H1 (cell line): ENCODE results near the gene RNF146. TPM values are rescaled to one million over a fixed set of nuclear protein-coding genes. Genes with fewer than 3 reads are reported as not detected.

ENCODE experiments used
- CTCF ChIA-PET: fragments of 300-600 bp; sonication (Branson Sonifier 250); formaldehyde crosslinking; loops from one replicate; lab custom pipeline; 2021; ENCODE audit not compliant: partially characterized antibody; lab: Charles Lee
- POLR2A ChIA-PET: fragments of 300-600 bp; sonication (Branson Sonifier 250); formaldehyde crosslinking; loops from one replicate; lab custom pipeline; 2021; ENCODE audit warnings: inconsistent platforms; ENCODE audit not compliant: partially characterized antibody; lab: Charles Lee
- DNase-seq, 2 experiments: peaks; one replicate each; pipeline versions ENCODE4 v3.0.0 to v3.0.0-alpha.2; 2010 to 2022; ENCODE audit warnings: low spot score in 2 of 2, low read depth in 1 of 2, mixed read lengths in 1 of 2
- FAIRE-seq: peaks from 2 replicates; lab custom pipeline; 2011; peaks lifted over from hg19 to GRCh38; lab: Jason Lieb, UNC
- H2AFZ ChIP-seq: 2 replicates; pipeline ENCODE4 v1.8.1; 2012; ENCODE audit warnings: low read length, inconsistent platforms
- H2AK5ac ChIP-seq: 2 replicates; pipeline ENCODE4 v1.6.1; 2013; ENCODE audit warnings: low read depth, low read length
- H2BK120ac ChIP-seq: replicated peaks from 2 replicates; pipeline ENCODE3; 2013; ENCODE audit warnings: low read depth, low read length, inconsistent platforms
- H2BK12ac ChIP-seq: 2 replicates; pipeline ENCODE4 v1.6.1; 2013; ENCODE audit warnings: low read depth, low read length
- H2BK15ac ChIP-seq: 2 replicates; pipeline ENCODE4 v1.6.1; 2013; ENCODE audit warnings: low read length
- H2BK20ac ChIP-seq: 2 replicates; pipeline ENCODE4 v1.6.1; 2013; ENCODE audit warnings: low read length
- H2BK5ac ChIP-seq: 2 replicates; pipeline ENCODE4 v1.6.1; 2013; ENCODE audit warnings: low read depth, low read length
- H3K14ac ChIP-seq: 2 replicates; pipeline ENCODE4 v1.6.1; 2013; ENCODE audit warnings: inconsistent platforms; ENCODE audit not compliant: insufficient read length
- H3K18ac ChIP-seq: 2 replicates; pipeline ENCODE4 v1.6.1; 2013; ENCODE audit warnings: low read length; ENCODE audit errors: extremely low read depth
- H3K23ac ChIP-seq: 2 replicates; pipeline ENCODE4 v1.6.1; 2013; ENCODE audit warnings: inconsistent platforms; ENCODE audit not compliant: insufficient read length
- H3K23me2 ChIP-seq: 2 replicates; pipeline ENCODE4 v1.6.1; 2013; ENCODE audit warnings: low read depth, low read length
- H3K27ac ChIP-seq: 2 replicates; pipeline ENCODE4 v1.6.1; 2011; ENCODE audit warnings: low read depth, low read length, inconsistent platforms
- H3K27me3 ChIP-seq, 4 experiments: replicated peaks in 1 of 4; 1 replicate in 1 of 4; 2 replicates in 3 of 4; pipeline versions ENCODE4 v1.6.1 to v1.8.1; 2011 to 2013; ENCODE audit warnings: low read length in 3 of 4, mild to moderate bottlenecking in 3 of 4, inconsistent platforms in 2 of 4, mixed read lengths in 2 of 4, moderate library complexity in 1 of 4; ENCODE audit not compliant: control insufficient read depth in 3 of 4, insufficient read depth in 3 of 4; ENCODE audit errors: extremely low read depth in 1 of 4
- H3K36me3 ChIP-seq, 4 experiments: 2 replicates each; pipeline versions ENCODE4 v1.6.1 to v1.8.1; 2011 to 2013; ENCODE audit warnings: mild to moderate bottlenecking in 4 of 4, low read length in 3 of 4, moderate library complexity in 2 of 4, control low read depth in 1 of 4, inconsistent platforms in 1 of 4; ENCODE audit not compliant: insufficient read depth in 4 of 4, control insufficient read depth in 2 of 4
- H3K4ac ChIP-seq: replicated peaks from 2 replicates; pipeline ENCODE3; 2013; ENCODE audit warnings: low read length, low read depth, mixed read lengths, inconsistent platforms; ENCODE audit not compliant: insufficient read length
- H3K4me1 ChIP-seq, 4 experiments: replicated peaks in 1 of 4; 1 replicate in 1 of 4; 2 replicates in 3 of 4; pipeline versions ENCODE4 v1.6.1 to v1.8.1; 2011 to 2013; ENCODE audit warnings: low read length in 3 of 4, inconsistent platforms in 2 of 4, mixed read lengths in 1 of 4; ENCODE audit not compliant: insufficient read depth in 4 of 4, control insufficient read depth in 3 of 4
- H3K4me2 ChIP-seq, 2 experiments: 2 replicates each; pipeline versions ENCODE4 v1.6.1 to v1.8.1; 2011 to 2013; ENCODE audit warnings: low read depth in 2 of 2, low read length in 2 of 2, control low read depth in 1 of 2, inconsistent platforms in 1 of 2, mild to moderate bottlenecking in 1 of 2; ENCODE audit not compliant: insufficient read depth in 1 of 2
- H3K4me3 ChIP-seq, 4 experiments: fragments of 200-600, 300-600 bp in 1 of 4; sonication (generic), shearing (Covaris generic), sonication (Bioruptor Twin) in 1 of 4; 2 replicates each; pipeline versions ENCODE4 v1.5.1 to v1.8.1; 2011 to 2016; ENCODE audit warnings: low read length in 4 of 4, low read depth in 3 of 4, control low read depth in 2 of 4, inconsistent platforms in 2 of 4, mild to moderate bottlenecking in 2 of 4, mixed read lengths in 1 of 4, moderate library complexity in 1 of 4; ENCODE audit not compliant: insufficient read depth in 2 of 4; ENCODE audit errors: extremely low read depth in 1 of 4
- H3K56ac ChIP-seq: replicated peaks from 2 replicates; pipeline ENCODE3; 2013; ENCODE audit warnings: low read depth, mild to moderate bottlenecking, mixed read lengths, low read length, inconsistent platforms; ENCODE audit not compliant: insufficient read length
- H3K79me1 ChIP-seq: 2 replicates; pipeline ENCODE4 v1.6.1; 2013; ENCODE audit warnings: low read depth, low read length, control low read depth
- H3K79me2 ChIP-seq, 2 experiments: 2 replicates each; pipeline versions ENCODE4 v1.6.1 to v1.8.1; 2012 to 2013; ENCODE audit warnings: low read length in 2 of 2, mild to moderate bottlenecking in 2 of 2, inconsistent platforms in 1 of 2; ENCODE audit not compliant: insufficient read depth in 2 of 2, control insufficient read depth in 1 of 2
- H3K9ac ChIP-seq, 4 experiments: replicated peaks in 1 of 4; 1 replicate in 1 of 4; 2 replicates in 3 of 4; pipeline versions ENCODE4 v1.6.1 to v1.8.1; 2011 to 2013; ENCODE audit warnings: low read depth in 3 of 4, low read length in 3 of 4, control low read depth in 2 of 4, mild to moderate bottlenecking in 2 of 4, moderate library complexity in 2 of 4, inconsistent platforms in 1 of 4; ENCODE audit errors: extremely low read depth in 1 of 4
- H3K9me3 ChIP-seq, 2 experiments: 2 replicates each; pipeline versions ENCODE4 v1.6.1 to v1.8.1; 2012 to 2013; ENCODE audit warnings: mild to moderate bottlenecking in 2 of 2, moderate library complexity in 2 of 2, control low read depth in 1 of 2, inconsistent platforms in 1 of 2, low read depth in 1 of 2, low read length in 1 of 2, mixed read lengths in 1 of 2; ENCODE audit not compliant: insufficient read depth in 2 of 2
- H4K20me1 ChIP-seq, 2 experiments: replicated peaks in 1 of 2; 2 replicates each; pipeline versions ENCODE3 to v1.8.1; 2011 to 2013; ENCODE audit warnings: inconsistent platforms in 2 of 2, low read length in 2 of 2, mild to moderate bottlenecking in 1 of 2; ENCODE audit not compliant: insufficient read depth in 2 of 2, control insufficient read depth in 1 of 2
- H4K5ac ChIP-seq: 2 replicates; pipeline ENCODE4 v1.6.1; 2013; ENCODE audit warnings: low read length, low read depth, mixed read lengths, inconsistent platforms; ENCODE audit not compliant: insufficient read length
- H4K8ac ChIP-seq: 2 replicates; pipeline ENCODE4 v1.8.0; 2013; ENCODE audit warnings: mild to moderate bottlenecking, moderate library complexity, low read length, inconsistent platforms; ENCODE audit not compliant: insufficient read depth; ENCODE audit errors: extremely low read depth
- H4K91ac ChIP-seq: replicated peaks from 2 replicates; pipeline ENCODE3; 2013; ENCODE audit warnings: low read length, mixed read lengths, inconsistent platforms; ENCODE audit not compliant: insufficient read length
- GTF2F1 ChIP-seq: IDR thresholded peaks from 2 replicates; pipeline ENCODE4 v1.6.1; 2012; ENCODE audit warnings: low read depth, low read length, improper control_type of control experiment, borderline replicate concordance
- RNF2 ChIP-seq: fragments of 200-900, 300-1000 bp; sonication (generic); IDR thresholded peaks from 2 replicates; pipeline ENCODE4 v1.7.1; 2016; ENCODE audit warnings: borderline replicate concordance, low read depth, mild to moderate bottlenecking, antibody characterized with exemption, low read length; ENCODE audit not compliant: poor library complexity, severe bottlenecking; ENCODE audit errors: missing control alignments
- SP1 ChIP-seq: IDR thresholded peaks from 2 replicates; pipeline ENCODE4 v1.6.1; 2011; ENCODE audit warnings: low read depth, low read length
- WGBS, 2 experiments: shearing (Covaris generic) in 1 of 2; methylation state at CpG; one replicate each; pipeline versions ENCODE4 v1.1.6 to v1.1.7; 2013 to 2015; ENCODE audit warnings: low lambda C conversion rate in 2 of 2, mixed read lengths in 2 of 2, inconsistent platforms in 1 of 2, low coverage in 1 of 2, missing lambda C conversion rate in 1 of 2; ENCODE audit not compliant: insufficient replicate concordance in 2 of 2, insufficient coverage in 1 of 2, insufficient read length in 1 of 2; ENCODE audit errors: extremely low coverage in 1 of 2, missing lambda C conversion rate in 1 of 2; 5-methylcytosine and 5-hydroxymethylcytosine counted together
- polyA plus RNA-seq, 7 experiments: library from polyadenylated mRNA; depleted of rRNA in 3 of 7; stranded (reverse) in 5 of 7; unstranded in 2 of 7; fragments of >200 nt in 5 of 7; fragments of 200-250 nt in 2 of 7; gene quantifications; 1 replicate in 5 of 7; 2 replicates in 1 of 7; 4 replicates in 1 of 7; pipeline versions ENCODE4 v1.2.1 to v1.2.3, GENCODE V29; 2011 to 2013; ENCODE audit warnings: missing spikeins in 2 of 7, mixed read lengths in 2 of 7
- total RNA-seq: library from RNA; stranded (reverse); fragmentation: NEBNext Ultra II Directional; extraction: Animal tissue kit (Norgen Biotek cat#: 25700); gene quantifications from 2 replicates; pipeline ENCODE4 v1.2.1, GENCODE V29; 2021
- TF ChIP-seq, protein P1 (sequence below): IDR thresholded peaks from 2 replicates; pipeline ENCODE4 v1.6.1; 2012; ENCODE audit warnings: inconsistent platforms

The RNF146 gene
- total and polyA plus RNA-seq, 2 of the 8 experiments (the other 6 are each of a cell fraction or from before 2014, with no cell fraction given), result 16.1 to 30.8 TPM

DNA sequence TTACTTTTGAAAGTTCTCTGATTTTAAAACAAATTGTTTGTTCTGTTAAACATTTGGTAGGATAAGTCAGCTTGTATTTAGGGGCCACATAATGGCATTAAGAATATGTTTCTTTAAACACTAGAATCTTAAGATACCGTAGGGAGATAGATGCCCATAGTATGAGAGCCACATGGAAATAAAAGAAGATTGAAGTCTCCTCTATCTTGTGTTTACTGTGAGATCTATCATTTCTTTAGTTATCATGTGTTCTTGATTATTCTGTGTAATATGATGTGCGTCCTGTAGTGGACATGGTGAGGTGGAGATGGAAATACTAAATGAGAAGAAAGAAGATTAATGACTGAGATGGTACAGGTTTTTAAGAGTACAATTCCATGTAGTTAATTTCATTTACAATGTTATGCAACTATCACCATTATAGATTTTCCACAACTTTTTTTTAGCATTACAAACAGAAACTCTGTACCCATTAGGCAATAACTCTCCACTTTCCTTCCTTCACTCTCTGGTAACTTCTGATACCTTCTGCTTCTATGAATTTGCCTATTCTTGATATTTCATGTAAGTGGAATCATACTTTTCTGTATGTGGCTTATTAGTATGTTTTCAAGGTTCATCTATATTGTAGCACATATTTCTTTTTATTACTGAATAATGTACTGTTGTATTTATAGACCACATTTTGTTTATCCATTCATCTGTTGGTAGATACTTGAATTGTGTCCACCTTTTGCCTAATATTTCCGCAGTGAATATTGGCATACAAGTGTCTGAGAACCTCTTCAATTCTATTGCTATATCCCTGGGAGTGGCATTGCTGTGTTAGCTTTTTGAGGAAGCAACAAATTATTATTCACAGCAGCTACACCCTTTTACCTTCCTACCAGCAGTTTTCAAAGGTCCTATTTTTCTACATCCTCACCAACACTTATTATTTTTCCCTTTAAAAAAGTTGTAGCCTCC is 11.5 kb downstream of the RNF146 start:
- H3K27ac ChIP-seq, result no peak overlapping the region
- no peak overlapping the region for H3K14ac ChIP-seq
- no peak overlapping the region for H4K91ac ChIP-seq
- peaks cover 0 to 69% of the 10 kb centered on the region in 2 experiments; a peak in 3 of 4 replicates for H3K79me2 ChIP-seq
- H3K36me3 ChIP-seq, result peaks cover 0 to 28% (median 3%) of the 10 kb centered on the region in 4 experiments; a peak in 5 of 8 replicates
- H3K4me3 ChIP-seq, result no peak overlapping the region
- no peaks in the 10 kb centered on the region for H3K4me1 ChIP-seq
- H3K4ac ChIP-seq, result no peak overlapping the region
- FAIRE-seq, result no peak
- CTCF ChIA-PET, result interaction anchor here (0.6 to 0.8 kb wide), 2 partner anchors 18 to 26 kb away, joined by 3 read pairs; no protein-coding TSS in a partner anchor
- DNase-seq, result no peak
- H2BK20ac ChIP-seq, result no peak overlapping the region
- no peak overlapping the region for H2AK5ac ChIP-seq
- no peak overlapping the region for H2BK120ac ChIP-seq
- H3K56ac ChIP-seq, result peak overlapping the region; percentile 39
- H3K23me2 ChIP-seq, result no peaks in the 10 kb centered on the region
- H3K27me3 ChIP-seq, result no peaks in the 10 kb centered on the region
- no peak overlapping the region for H4K8ac ChIP-seq
- WGBS, 2 experiments, result 90% methylated on average over 3 of the region's 3 CpGs; no CpG with 5 or more reads in 1 of the 2 experiments
- H2BK12ac ChIP-seq, result no peak overlapping the region
- H2AFZ ChIP-seq, result no peak overlapping the region
- H3K79me1 ChIP-seq, result peaks cover 7% of the 10 kb centered on the region
- TF ChIP-seq, protein P1, sequence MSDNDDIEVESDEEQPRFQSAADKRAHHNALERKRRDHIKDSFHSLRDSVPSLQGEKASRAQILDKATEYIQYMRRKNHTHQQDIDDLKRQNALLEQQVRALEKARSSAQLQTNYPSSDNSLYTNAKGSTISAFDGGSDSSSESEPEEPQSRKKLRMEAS, result no peak
- TF ChIP-seq RNF2, result no peak
- no peak for TF ChIP-seq GTF2F1
- no peak for TF ChIP-seq SP1
- no peak overlapping the region for H3K18ac ChIP-seq
- no peaks in the 10 kb centered on the region for H3K9me3 ChIP-seq
- H2BK15ac ChIP-seq, result no peak overlapping the region
- H3K4me2 ChIP-seq, result no peak overlapping the region
- no peak overlapping the region for H2BK5ac ChIP-seq
- H3K9ac ChIP-seq, result no peak overlapping the region
- H3K23ac ChIP-seq, result no peak overlapping the region
- H4K20me1 ChIP-seq, result peaks cover 6 to 13% of the 10 kb centered on the region in 2 experiments
- POLR2A ChIA-PET, result interaction anchor here (1.1 to 4.1 kb wide), 2 partner anchors 11 to 12 kb away, joined by 3 to 16 read pairs; partner anchors contain the start of gene RNF146
- H4K5ac ChIP-seq, result no peak overlapping the region
